ENCODE data around the gene EFNB2.
A peak's percentile ranks its signal among the peaks of the same experiment; 100 is the strongest.

The EFNB2 gene

DNA sequence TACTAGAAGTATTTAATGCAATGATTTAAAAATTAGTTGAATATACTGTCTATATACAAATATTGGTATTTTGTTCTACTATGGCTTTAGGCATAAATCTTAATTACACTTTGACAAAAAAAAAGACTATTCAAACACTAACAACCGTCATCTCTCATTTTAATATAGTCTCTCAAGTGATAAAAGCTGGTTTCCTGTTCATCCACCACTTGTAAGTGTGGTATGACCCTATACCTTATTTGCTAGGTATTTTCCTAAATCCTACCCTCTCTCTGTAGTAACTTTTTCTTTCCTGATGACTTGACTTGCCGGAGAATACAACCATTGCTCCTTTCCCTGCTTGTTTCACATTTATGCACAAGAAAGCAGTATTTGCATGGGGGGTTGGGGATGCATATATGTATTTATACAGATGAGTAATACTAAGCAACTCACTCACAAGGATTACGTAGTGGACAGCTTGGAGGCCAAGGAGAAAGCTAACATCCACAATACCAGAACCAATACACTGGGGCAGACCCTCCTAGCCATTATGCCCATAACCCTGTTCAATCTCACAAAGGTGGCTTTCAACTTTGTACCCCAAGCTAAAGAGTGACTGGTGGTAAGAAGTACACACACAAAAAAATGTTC, 12.7 kb upstream of the EFNB2 start:
- ATAC-seq: no peak

DNA sequence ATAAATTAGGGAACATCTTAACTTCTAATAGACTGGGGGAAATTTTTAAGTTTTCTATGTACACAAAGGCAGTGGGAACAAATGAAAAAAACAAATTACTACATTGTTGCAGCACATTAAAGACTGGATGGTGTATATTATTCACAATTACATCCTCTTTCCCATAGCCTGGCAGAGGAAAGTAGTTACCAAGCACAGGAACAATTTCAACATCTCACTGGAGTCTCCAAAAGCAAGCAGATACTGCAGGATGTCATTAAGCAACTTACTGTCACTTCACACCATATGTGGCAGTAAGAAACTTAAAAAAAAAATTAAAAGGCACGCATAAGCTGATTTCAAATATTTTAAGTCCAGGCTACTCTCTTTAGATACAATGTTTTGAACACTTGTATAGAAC, 6.4 kb upstream of the EFNB2 start:
- no peak for ATAC-seq

DNA sequence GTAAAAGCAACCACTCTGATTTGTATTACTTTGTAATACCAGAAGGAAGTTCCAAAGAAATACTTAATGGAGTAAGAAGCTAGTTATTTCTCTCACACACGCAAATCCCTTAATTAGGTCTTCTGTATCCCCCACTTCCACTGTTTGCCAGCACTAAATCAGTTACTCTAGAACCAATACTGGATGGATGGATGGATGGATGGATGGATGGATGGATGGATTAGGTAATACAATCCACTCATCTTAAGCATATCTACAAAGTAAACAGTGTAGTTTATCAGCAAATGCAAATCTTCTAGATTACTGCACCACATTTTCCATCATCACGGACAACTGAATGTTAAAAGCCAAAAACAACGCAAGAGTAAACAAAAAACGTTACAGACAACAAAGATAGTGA, 5.2 kb upstream of the EFNB2 start:
- ATAC-seq: no peak

DNA sequence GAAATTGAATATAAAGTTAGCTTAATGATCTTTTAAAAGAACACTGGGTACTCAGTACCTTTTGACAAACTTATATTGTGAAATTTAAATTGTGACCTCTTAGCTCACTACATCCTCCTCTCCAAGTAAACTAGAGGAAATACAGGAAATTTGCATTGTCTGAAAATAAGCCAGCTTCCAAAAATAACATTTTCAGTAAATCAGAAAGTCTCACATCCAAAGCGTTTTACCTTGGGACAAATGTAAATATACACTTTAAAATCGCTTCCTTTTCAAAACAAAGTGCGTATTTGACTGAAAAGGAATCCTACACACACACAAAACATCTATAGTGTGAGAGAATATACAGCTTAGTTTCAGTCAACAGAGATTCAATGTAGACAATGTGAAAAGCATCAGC, 2.1 kb upstream of the EFNB2 start:
- no peak for ATAC-seq

DNA sequence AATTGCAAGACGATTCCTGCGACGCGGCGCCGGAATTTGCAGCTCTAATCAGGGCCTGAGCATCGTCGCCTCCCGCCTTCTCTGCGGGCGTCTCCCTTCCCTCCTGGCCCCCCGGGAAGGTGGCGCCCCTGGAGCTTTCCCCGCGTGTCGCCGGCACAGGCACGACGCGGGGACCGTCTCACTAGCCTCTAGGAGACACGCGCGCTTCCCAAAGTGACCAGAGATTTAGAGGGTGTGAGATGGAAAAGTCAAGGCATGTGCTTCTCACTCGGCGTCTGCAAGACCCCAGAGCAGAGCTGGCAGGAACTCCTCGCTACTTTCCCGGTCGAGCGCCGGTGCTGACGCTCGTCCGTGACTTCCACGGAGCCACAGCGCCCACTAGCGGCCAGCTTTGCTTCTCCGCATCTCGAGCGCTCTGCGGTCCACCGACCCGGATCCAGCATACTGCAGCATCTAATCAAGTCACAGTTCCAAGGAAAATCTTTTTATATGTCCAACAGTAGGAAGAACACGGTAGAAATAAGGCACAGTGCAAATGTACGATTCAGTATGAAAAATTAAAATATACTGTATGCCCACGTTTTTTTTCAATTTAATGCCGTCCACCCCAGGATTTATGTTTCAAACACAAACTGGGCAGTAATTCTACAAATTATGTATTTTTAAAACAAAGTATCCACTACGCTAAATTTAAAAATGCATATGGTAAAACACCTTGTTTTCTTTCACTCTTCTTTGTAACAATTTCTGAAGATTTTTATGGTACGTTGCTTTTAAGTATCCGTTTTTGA, 977 bp upstream of the EFNB2 start:
- ATAC-seq: peak; percentile 24 to 32

DNA sequence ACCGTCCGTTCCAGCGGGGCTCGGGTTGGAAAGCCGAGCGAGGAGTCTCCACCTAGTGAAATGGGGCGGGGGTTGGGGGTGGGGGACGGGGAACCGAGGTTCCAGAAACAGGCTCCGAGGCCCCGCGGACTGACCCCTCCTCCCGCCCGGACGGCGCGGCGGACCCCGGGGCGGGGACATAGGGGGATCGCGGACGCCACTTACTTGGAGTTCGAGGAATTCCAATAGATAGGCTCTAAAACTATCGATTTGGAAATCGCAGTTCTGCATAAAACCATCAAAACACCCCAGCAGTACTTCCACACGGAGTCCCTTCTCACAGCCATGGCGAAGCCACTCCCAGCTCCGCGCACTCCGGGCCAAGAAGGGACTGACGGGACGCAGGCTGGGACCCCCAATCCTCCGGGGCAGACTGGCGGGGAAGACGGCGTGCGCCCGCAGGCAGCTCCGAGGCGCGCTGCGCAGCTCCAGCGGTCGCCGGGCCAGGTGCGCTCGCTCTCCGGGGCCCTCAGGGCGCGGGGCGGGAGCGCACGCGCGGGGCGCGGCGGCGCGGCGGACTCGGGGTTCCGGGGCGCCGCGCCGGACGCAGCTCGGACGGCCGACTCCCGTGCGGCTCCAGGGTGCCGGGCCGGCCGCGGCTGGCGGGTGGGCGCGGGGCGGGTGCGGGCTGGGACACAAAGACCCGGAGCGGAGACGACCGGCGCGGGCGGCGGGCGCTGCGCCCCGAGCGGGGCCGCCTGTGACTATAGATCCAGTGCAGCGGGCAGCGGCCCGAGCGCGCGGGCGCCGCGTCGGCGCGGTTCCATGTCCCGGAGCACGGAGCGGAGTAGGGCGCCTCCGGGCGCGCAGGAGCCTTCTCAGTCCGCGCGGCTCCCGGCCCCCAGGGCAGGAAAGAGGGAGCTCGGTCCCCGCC, 567 bp downstream of the EFNB2 start:
- peak in 1 of 2 donors; percentile 11 for ATAC-seq

DNA sequence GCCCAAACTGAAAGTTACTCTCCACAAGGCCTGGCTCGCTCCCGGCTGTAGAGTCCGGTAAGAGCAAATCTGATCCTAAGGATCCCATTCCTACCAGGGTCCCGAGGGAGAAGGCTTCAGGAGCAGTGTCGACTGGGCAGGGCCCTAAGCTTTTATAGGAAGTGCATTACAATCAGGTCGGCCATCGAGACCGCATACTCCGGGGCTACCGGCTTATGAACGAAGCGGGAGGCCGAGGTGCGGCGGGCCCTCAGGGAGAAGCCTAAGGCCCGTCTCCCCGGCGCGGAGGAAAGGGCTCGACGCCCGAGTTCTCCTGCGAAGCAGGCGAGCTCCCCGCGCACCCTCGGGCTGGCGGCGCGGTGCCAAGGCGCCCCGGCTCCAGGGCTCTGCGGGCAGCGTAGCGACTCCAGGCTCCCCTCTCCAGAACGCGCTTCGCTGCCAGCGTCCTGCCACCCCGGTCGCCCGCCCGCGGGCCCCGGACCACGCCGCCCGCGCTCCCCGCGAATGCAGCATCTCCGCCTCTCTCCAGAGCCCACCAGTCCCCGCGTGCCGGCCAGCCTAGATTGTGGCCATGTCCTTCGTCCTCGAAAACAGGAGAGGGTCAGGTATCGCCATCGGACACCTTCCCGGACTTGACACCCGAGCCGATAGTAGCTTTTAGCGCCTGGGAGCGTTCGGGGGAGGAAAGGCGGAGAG, 1.4 kb downstream of the EFNB2 start:
- no peak for ATAC-seq

DNA sequence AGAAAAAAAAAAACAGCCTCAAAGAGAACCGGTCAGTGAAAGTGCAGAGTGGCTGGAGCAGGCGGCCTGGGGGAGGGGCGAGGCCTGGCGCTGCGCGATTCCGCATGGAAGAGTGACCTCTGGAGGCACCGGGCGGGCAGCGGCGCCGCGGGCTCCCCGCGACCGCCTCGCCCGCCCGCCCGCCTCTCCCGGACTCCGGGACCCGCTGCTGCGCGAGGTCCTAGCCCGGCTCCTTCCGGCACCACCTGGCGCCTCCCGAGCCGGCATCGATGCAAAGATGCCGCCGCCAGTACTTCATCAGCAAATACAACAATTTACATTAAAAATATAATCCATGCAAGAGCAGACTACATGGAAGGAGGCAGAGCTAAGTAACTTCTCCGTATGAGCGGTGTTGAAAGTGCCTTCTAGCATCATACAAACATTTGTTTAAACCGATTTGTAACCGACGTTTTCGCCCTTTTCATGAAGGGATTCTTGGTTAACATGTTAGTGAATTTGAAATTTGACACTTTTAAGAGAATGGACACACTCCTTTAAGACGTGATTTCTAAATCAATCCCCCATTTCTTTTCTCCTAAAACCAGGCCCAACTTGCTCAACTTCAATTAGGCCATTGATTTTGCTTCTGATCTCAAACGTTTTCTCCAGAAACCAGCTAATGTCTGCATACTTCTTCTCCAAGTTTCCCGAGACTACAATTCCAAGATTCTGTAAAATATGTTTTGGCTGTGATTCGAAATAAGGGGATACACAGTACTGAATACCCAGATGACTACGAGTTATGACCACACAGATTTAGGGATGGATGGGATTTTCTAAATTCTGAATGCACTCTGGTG, 2.1 kb downstream of the EFNB2 start:
- no peak for ATAC-seq

DNA sequence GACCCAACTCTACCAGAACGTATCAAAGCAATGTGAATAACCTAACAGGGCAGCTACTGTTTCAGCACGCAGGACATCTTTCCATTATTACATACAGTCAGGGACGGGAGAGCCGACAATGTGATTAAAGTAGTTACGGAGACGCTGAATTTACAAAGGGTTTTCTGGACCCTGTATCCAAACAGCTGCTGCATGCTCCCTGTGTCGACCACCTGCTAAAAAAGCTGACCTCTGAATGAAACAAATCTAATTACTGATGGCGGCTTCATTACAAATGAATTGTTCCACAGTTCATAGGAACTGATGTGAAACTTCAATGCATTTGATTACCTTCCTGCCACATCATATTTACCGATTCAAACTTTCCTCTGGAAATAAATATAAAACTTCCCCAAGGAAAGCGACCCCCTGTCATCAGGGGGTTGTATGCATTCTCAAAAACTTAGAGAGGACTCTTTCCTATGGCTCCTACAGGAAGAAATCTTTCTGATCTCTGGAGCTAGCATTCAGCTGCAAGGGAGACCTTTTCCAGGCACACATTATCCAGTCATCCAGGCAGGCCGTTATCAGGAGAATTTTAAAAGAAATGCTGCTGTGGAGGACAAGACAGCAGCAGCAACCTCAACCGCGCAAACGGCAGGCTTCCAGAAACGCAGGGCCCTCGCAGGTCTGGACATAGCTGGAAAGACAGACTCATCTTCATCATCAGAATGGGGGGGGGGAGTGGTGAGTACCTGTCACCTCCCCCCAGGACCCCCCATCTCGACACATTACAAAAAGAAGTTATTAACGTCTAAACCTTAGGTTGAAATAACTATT, 3.1 kb downstream of the EFNB2 start:
- no peak for ATAC-seq

DNA sequence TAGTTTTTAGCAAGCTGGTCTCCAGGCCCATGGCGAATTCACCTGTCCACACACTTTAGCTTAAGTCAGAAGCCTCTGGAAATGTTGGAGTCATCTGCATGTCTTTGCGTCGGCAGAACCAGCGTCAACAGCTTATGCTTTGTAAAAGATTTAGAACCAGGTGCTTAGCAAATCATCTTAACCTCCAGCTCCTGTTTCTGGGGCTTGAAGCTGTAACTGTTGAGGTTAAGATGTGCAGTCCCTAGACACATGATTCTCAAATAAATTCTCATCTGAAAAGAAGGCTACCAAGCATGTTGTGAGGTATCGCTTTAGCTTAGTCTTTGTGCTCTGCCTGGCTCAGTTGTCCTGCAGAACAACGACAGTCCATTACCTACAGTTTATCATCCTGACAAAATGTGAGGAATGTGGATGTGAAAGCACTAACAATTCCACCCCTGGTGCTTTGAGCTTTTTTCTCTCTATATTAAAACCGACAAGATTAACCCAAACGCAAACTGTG, 4.4 kb downstream of the EFNB2 start:
- ATAC-seq: no peak

DNA sequence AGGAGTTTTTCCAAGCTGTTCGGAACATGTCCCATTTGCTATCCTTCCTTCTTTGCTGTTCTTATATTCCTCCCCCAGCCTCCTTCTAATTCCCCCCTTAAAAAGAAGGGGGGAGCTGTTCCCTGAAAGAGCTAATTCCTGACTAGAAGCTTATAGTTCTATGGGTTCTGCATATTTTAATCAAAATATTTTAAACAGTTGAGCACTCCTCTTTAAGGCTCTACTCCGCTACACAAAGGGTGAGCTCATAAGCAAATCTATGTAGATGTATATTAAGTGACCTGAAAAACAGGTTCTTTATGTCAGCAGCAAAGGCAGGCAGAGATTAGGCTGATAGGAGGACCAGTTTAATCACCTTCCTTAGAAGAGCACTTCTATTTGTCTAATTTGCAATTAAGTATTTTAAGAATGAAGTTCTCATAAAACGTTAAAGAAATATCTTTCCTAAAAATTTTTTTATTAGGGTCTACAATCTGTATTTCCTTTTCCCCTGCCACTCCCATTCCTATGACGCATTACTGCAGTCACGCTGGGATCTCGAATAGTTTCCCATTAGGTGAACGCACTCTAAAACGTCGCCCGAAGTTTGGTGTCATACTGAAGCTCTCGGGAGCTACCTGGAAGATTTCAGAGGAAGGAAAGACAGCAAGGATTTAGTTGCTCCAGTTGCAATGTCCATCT, 5.2 kb downstream of the EFNB2 start:
- ATAC-seq: no peak

DNA sequence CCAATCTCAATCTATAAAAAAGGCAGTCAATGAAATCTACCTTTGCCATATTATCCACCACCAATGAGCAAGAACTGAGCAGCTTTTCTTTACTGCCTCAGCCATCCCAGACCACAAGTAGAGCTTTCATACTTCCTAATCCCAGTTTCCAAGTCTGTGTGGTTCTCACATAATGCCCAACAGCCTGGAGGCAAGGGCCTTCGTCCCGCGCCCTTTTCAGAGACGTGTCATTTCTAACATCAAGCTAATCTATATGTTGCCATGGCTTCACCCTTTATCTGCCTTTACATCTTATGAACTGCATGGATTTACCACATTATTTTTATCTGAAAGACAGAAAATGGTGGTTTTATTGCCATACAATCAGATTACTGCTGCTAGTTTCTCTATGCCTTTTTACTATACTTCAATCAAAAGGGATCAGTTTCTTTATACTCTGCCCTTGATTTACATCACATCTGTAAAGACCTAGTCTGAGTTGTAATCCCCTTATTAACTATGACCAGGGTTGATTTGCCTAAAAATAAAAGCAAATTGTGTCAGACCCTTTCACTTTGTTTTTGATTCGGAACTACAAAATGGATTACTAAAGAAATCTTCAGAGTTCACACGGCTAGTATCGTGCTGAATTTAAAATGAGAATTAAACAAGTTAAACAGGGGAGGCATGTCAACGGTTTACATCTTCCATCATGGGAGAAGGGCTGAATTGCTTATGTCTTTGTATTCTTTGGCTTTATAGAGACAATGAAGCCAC, 5.9 kb downstream of the EFNB2 start:
- ATAC-seq: no peak

DNA sequence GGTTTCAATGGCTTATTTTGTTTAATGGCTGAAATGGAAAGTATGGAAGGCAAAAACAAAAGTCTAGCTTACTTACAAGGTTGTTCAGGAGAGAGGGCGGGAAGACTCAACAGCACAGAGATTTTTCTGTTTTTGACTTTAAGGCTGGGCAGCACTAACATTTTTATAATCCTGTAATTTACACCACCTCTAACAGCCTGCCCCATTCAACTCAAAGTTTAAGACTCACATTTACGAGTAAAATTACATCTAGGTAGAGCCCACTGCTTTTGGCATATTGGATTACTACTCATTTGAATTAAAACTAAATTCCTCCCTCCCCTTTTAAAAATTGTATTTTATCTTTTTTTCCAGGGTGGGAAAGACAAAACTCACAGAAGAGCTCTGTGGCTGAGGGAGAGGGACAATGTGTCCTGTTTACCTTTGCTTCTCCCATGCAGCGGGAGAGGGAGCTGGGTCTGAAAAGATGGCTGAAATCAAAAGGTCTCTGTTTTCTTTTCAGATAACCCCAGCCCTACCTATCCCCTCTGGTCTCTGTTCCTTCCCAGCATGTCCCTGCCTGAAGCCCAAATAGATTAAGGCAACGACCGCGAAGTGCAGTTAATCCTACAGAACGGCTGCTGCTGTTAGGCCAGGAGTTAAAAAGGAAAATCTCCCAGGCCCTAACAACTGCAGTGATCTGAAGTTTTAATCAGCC, 6.6 kb downstream of the EFNB2 start:
- ATAC-seq: no peak

DNA sequence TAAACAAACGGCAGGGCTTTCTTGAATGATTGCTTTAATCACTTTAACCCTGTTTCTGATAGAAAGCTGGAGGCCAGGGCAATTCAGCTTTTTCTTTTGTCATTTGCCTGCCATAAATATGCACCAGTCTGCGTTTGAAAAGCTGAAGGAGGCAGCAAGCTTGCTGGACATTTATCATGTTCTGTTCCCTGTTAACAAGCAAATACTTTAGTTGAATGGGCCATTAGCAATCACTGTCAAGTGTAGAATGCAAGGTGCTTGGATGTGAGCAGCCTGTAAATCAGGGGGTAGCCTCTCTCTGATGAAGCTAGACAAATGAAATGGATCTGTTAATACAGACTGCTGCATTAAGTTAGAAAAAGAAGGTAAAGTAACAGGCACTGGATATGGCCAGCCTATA, 7.6 kb downstream of the EFNB2 start:
- no peak for ATAC-seq

DNA sequence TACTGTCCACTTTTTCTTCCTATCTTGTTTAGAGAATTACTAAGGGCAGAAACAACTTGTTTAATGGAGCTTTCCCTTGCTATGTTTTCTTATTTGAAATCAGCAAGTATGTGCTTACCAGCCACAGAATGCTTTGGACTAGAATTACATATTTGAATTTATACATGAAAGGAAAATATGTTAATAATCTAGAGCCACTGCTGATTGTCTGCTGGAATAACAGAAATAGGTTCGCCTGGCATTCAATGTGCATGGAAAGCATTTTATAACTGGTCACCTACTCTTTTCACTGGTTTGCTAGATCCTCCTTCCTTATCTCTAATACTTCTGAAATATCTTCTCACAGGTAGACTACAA, 8.0 kb downstream of the EFNB2 start:
- ATAC-seq: no peak

DNA sequence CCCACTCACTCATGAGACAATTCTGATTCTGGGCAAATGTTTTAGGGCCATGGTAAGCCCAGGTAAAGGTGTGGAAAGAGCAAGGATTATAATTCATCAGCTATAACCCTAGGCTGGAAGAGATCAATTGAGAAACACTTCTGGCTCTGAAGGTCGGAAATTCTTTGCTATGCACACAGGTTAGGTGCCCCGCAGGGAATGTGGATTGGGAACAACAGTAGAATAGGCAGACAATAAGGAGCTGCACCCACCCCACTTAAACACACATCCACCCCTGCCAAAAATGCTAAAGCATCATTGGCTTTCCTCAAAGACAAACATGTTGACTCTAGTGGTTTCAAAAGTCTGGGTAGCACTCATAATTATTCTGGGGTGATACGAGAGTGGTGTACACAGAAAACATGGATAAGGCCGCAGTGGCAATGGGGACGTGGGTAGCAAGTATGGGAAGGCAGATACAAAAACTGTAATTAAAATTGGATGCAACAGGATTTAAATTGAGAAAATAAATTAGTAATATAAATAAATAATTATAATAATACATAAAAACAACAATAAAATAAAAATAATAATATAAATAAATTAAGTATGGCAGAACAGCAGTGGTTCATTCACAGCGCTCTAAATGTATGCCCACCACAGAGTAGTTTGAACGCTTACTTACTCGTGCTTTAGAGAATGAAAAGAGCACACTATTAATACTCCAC, 8.6 kb downstream of the EFNB2 start:
- ATAC-seq: no peak

DNA sequence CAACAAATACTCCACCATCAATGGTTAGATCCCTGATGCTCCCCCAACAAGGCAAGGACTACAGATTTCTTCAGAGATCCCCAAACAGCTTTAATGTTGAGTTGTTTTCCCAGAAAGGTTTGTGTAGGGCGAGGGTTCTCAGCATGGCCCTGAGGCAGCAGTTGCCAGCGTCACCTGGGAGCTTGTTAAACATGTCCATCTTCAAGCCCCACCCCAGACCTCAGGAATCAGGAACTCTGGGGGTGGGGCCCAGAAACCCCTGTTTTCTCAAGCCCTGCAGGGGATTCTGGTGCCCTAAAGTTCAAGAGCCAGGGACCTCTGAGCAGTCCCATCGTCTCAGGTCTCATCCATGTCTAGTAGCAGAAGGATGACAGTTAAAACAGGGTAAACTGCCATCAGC, 9.6 kb downstream of the EFNB2 start:
- ATAC-seq: no peak

DNA sequence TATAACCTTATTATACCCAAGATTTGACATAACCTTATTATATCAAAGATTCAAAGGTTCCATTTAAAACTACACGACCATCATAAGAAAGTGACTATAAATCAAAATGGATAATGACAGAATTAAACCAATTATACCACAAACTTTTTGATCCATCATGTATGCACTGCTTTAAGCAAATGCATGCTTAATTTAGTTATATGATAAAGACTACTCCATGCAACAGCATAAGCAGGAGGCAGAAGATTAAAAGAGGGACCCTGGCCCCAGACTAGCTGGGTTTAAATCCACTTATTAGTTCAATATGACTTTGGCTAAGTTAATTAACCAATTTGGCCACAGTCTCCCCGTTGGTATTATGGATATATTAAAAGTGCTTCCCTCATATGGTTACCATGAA, 11.4 kb downstream of the EFNB2 start:
- ATAC-seq: no peak

Data from activated CD4-positive, CD25-positive, alpha-beta regulatory T cell treated with anti-CD3 and anti-CD28 coated beads, Interleukin-2, amount 50 U/mL, for 24 hours (primary cell).